SH-SY5Y (cell line): ENCODE results near the gene C1QTNF9.

Experiments used
- GATA2 ChIP-seq: IDR thresholded peaks from 2 replicates; pipeline ENCODE4 v1.6.1; 2011; ENCODE audit warnings: mild to moderate bottlenecking, low read depth, low read length
- GATA3 ChIP-seq: IDR thresholded peaks from 2 replicates; pipeline ENCODE4 v1.6.1; 2011; ENCODE audit warnings: low read depth, mild to moderate bottlenecking, low read length, moderate library complexity

- TF ChIP-seq GATA2 (no peak), GATA3 (no peak)
Measured at GRCh38 chr13:24284889-24285565, 24.4 kb upstream of the C1QTNF9 start.
